ENCODE measurements around the gene RABGAP1L. TPM values are rescaled to one million over a fixed set of nuclear protein-coding genes. Genes with fewer than 3 reads are reported as not detected.

The RABGAP1L gene
- total RNA-seq, 6 donors from 2014 or later: 41.3 to 229 (median 85.3) TPM

GRCh38 chr1:174928541-174928940 lies 769.2 kb downstream of the RABGAP1L start:
- Histone ChIP-seq H3K4me1 (no peaks in the 10 kb centered on the region), H3K27me3 (no peaks in the 10 kb centered on the region), H3K9me3 (no peaks in the 10 kb centered on the region), H3K4me3 (no peak overlapping the region), H3K27ac (no peak overlapping the region), H3K36me3 (no peaks in the 10 kb centered on the region)
- no peak for ATAC-seq (ENCODE audit: low FRiP score in 2 of 2)
- DNase-seq: no peak
- 61 to 75% methylated on average over 1 of the region's 1 CpG for WGBS, 2 donors
- TF ChIP-seq EP300 (IDR thresholded peaks at IDR 0.05) (no peak), POLR2A (IDR thresholded peaks at IDR 0.05) (no peak), CTCF (IDR thresholded peaks at IDR 0.05) (no peak), POLR2AphosphoS5 (IDR thresholded peaks at IDR 0.05) (no peak)

GRCh38 chr1:174931214-174931613 lies 771.9 kb downstream of the RABGAP1L start:
- 68 to 76% methylated on average over 1 of the region's 1 CpG for WGBS, 2 donors
- no peaks in the 10 kb centered on the region for H3K9me3 ChIP-seq
- H3K4me3 ChIP-seq: no peak overlapping the region
- no peak overlapping the region for H3K27ac ChIP-seq
- TF ChIP-seq POLR2A (IDR thresholded peaks at IDR 0.05) (no peak), CTCF (IDR thresholded peaks at IDR 0.05) (no peak), POLR2AphosphoS5 (IDR thresholded peaks at IDR 0.05) (no peak)
- ATAC-seq (ENCODE audit: low FRiP score in 2 of 2) (no peak), DNase-seq (no peak)
- H3K4me1 ChIP-seq: no peaks in the 10 kb centered on the region
- no peaks in the 10 kb centered on the region for H3K27me3 ChIP-seq
- no peaks in the 10 kb centered on the region for H3K36me3 ChIP-seq

- H3K4me3 ChIP-seq: no peak overlapping the region
- H3K36me3 ChIP-seq: no peaks in the 10 kb centered on the region
- no peak for DNase-seq
- H3K9me3 ChIP-seq: no peaks in the 10 kb centered on the region
- H3K27ac ChIP-seq: no peak overlapping the region
- ATAC-seq (ENCODE audit: low FRiP score in 2 of 2): no peak
- TF ChIP-seq POLR2A (IDR thresholded peaks at IDR 0.05) (no peak), CTCF (IDR thresholded peaks at IDR 0.05) (peak in 1 of 6 experiments; percentile 6)
- WGBS, 2 donors: 97 to 98% methylated on average over 2 of the region's 2 CpGs
- peaks cover 0 to 1% (median 0%) of the 10 kb centered on the region in 4 donors for H3K4me1 ChIP-seq
- no peaks in the 10 kb centered on the region for H3K27me3 ChIP-seq
These were observed 773.3 kb downstream of the RABGAP1L start for GRCh38 chr1:174932587-174932986.

- no peaks in the 10 kb centered on the region for H3K36me3 ChIP-seq
- no peak for TF ChIP-seq EP300 (IDR thresholded peaks at IDR 0.05)
- TF ChIP-seq POLR2A (IDR thresholded peaks at IDR 0.05): no peak
- TF ChIP-seq POLR2AphosphoS5 (IDR thresholded peaks at IDR 0.05): no peak
- no peak for TF ChIP-seq CTCF (IDR thresholded peaks at IDR 0.05)
- no peaks in the 10 kb centered on the region for H3K9me3 ChIP-seq
- H3K27me3 ChIP-seq: no peaks in the 10 kb centered on the region
- peaks cover 0 to 16% (median 5%) of the 10 kb centered on the region in 4 donors for H3K4me1 ChIP-seq
- WGBS, 2 donors: 84 to 89% methylated on average over 3 of the region's 3 CpGs
- H3K4me3 ChIP-seq: no peak overlapping the region
- H3K27ac ChIP-seq: no peak overlapping the region
- DNase-seq: no peak
- no peak for ATAC-seq (ENCODE audit: low FRiP score in 2 of 2)
These were observed 776.8 kb downstream of the RABGAP1L start for GRCh38 chr1:174935961-174936727.
